Measurements from ENCODE around the gene TP53.

TP53 gene

DNA sequence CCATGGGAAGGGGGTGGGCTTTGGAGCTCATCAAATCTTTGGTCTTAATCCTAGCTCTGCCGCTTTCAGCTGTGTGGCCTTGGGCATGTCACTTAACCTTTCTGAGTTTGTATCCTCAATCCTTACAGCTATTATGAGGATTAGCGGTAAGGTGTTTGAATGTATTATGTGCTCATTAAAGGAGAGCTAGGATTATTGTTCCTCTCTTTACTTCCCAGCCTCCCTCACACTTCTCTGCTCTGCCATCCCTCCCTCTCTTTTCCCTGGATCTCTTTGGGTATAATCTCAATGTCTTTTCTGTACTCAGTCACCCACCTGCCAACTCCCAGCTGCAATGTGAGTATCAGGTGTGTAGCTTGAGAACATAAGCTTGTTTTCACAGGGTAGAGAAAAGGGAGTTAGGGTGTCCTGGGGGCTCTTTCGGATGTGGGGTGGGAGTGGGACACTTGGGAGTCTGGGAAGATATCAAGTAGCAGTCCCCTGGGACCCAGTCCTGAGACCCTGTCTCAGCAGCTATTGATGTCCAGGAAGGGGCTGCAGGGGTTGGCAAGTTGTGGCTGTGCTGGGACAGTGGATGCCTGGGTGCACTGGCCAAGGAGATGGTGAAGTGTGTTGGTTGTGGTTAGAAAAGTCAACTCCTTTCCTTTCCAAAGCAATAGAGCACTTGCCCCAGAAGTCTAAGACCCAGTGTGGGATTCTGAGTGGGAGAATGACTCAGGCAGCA lies 19.5 kb upstream of the TP53 start:
- no peak for DNase-seq (ENCODE audit: low spot score)

DNA sequence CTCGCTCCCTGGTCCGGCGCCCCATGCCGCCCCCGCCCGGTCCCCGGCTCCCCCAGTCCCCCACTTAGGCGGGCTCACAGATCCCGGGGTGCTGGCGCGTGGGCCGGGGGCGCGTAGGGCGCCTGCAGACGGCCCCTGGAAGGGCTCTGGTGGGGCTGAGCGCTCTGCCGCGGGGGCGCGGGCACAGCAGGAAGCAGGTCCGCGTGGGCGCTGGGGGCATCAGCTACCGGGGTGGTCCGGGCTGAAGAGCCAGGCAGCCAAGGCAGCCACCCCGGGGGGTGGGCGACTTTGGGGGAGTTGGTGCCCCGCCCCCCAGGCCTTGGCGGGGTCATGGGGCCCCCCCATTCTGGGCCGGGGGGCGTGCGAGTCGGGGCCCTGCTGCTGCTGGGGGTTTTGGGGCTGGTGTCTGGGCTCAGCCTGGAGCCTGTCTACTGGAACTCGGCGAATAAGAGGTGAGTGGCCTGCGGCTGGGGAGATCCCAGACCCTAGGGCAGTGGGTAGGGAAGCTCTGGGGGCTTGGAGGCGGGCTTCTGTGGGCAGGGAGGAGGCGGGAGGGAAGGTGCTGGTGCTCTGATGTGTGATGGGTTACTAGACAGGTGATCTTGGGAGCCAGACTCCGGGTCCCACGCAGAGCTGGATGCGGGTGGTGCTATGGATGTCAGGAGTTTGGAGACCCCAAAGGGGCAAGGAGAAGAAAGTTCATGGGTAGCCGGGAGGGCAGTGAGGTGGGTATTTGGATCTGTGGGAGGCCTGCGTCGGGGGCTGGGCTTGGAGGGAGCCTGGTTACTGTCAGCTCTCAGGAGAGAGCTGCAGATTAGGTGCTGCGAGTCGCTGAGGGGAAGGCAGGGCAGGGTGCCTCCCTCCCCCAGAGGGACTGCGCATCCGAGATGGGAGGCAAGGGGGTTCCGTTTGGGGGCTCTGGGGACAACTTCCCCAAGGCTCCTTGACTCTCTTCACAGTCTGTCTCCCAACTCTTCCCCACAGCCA lies 18.3 kb upstream of the TP53 start:
- DNase-seq (ENCODE audit: low spot score): no peak

DNA sequence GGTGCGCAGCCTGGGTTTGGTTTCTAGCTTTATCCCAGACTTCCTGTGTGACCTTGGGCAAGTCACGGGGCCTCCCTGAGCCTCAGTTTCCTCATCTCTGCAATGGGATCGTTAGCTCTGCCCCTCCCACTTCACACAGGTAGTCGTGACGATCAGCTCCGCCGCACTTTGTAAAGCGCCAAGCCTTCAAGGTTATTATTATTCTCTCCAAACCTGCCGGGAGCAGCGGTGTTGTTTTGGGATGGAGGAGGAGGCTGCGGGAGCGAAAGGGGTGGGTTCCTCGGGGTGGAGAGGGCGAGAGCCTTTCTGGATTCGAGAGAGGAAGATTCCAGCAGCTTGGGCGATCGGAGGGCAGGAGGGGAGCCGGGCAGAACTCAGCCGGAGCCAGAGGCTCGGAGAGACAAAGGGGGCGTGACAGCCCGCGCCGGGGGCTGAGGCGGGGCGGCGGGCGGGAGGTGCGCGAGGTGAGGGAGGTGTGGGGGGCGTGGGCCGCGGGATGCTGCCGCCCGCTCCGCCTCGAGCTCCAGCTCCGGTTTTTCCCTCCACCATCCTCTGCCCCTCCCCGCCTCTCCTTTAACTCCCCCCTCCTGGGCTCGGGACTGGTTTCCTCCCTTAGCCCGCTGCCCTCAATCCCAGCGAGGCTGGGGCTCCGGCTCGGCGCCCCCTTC lies 17.4 kb upstream of the TP53 start, which contains the start of gene EFNB3:
Gene EFNB3 (plus strand): TSS at position 602 of the 668 bp plus-strand sequence. CDS start 397 bp downstream, outside the sequence.
- DNase-seq (ENCODE audit: low spot score): no peak

DNA sequence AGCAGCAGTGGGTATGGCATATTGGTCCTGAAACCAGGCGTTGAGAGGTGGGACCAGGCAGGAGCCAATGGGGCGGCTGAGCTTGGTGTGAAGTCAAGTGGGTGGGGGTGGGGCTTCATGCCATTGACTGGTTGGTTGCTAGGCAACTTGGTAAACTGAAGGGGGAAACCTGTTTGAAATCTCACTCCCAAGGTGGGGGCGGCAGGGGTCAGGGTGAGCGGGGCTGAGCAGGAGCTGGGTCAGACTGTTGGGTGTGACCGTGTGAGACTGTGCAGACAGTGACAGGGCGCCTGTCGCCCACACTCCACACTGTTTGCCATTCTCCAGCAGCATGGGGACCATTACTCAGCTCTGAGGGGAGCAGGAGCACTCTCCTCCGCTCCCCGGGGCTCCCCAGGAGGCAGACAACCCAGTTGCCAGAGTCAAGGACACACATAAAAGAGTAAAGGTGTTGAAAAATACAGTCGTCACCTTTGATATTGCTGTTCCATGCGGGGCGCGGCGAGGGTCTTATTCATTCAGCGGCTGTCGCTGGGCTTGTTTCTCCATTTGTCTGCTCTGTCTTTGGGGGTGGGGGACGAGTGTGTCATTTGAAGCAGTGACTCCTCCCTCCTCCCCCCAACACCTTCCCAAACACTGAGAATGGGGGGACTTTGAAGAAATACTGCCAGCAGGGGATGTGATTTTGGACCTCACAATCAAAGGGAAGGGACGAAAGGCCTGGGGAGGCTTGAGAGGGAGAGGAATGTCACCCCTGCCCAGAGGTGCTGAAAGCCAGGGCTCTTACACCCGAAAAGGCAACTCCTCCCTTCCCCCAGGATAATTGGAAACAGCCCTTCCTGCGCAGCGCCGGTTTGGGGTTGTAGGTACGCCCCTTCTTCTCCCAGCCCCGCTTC lies 16.5 kb upstream of the TP53 start:
- DNase-seq (ENCODE audit: low spot score): no peak

DNA sequence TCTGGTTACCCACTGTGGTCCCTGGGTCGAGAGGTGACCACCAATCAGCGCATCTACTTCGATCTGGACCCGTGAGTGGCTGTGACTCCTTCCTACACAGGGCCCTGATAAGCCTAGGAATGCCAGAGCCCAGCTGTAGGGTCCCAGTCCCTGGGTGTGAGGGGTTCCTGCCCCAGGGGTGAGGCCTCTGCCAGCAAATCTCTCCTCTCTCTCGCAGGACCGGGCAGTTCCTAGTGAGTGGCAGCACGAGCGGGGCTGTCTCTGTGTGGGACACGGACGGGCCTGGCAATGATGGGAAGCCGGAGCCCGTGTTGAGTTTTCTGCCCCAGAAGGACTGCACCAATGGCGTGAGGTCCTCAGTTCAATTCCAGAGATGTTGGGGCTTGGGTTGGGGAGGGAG lies 15.5 kb upstream of the TP53 start:
- DNase-seq (ENCODE audit: low spot score): no peak

DNA sequence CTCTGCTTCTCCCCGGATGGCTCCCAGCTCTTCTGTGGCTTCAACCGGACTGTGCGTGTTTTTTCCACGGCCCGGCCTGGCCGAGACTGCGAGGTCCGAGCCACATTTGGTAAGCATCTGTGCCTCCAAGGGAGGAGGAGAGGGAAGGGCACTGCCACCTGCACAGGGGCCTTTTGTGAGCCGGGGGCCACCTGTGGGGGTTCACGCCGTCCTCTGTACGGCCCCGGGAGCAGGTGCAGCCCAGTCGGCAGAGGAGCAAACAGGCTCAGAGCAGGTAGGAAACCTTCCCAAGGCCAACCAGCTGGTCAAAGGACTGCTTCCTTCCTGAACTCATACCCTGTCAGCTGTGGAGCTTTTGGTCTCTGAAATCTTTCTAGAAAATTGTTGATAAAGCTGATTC lies 14.4 kb upstream of the TP53 start:
- DNase-seq (ENCODE audit: low spot score): no peak

DNA sequence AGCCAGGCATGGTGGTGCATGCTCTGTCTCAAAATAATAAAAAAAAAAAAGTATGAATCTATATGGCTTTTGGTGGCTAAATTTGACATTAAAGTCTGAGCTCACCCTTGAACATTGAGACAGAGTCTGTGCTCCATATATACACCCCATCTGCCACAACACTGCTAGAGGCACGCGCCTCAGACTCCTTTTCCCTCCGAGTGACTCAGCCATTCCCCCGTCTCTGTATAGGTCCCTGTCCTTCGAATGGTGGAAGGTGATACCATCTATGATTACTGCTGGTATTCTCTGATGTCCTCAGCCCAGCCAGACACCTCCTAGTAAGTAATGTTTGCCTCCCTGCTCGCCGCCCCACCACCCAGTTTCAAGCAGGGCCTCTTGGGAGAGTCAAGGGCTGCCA lies 13.2 kb upstream of the TP53 start:
- no peak for DNase-seq (ENCODE audit: low spot score)

DNA sequence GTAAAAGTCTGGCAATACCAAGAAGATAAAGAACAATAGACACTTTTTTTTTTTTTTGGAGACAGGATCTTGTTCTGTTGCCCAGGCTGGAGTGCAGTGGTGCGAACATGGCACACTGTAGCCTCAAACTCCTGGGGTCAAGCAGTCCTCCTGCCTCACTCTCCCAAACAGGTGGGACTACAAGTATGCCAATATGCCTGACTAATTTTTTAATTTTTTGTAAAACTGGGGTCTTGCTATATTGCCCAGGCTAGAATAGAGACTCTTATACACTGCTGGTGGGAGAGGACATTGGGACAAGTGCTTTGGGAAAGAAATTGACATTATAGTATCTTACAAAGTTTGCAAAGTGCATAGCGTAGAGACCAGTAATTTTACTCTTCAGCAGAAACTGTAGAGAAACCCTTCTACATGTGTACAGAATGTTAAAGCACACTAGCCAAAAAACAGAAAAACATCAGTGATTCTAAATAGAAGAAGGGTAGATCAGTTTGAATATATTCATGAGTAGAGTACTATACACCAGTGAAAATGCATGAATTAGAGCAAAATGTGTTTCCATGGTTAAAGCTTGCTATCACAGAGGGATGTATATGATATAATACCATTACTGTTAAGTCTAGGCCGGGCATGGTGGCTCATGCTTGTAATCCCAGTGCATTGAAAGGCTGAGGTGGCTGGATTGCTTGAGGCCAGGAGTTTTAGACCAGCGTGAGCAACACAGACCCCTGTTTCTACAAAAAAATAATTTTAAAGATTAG lies 10.7 kb upstream of the TP53 start:
- DNase-seq (ENCODE audit: low spot score): no peak

DNA sequence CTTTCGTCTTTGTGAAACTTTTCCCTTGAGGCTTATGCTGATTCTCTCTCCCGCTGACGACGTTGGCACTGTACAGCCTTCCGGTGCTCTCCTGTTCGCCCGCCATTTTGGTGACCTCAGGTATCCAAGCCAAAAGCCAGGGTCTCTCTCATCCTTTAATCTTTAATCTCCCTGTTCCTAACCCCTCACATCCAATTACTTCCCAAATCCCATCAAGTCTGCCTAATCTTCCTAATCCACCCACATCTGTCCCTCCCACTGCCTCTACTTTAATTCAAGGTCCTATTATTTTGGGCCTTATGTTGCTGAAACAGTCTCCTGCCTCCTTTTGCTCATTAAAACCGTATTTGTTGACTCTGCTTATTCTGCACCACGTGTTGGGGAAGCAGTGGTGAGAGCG lies 8.3 kb upstream of the TP53 start:
- no peak for DNase-seq (ENCODE audit: low spot score)

DNA sequence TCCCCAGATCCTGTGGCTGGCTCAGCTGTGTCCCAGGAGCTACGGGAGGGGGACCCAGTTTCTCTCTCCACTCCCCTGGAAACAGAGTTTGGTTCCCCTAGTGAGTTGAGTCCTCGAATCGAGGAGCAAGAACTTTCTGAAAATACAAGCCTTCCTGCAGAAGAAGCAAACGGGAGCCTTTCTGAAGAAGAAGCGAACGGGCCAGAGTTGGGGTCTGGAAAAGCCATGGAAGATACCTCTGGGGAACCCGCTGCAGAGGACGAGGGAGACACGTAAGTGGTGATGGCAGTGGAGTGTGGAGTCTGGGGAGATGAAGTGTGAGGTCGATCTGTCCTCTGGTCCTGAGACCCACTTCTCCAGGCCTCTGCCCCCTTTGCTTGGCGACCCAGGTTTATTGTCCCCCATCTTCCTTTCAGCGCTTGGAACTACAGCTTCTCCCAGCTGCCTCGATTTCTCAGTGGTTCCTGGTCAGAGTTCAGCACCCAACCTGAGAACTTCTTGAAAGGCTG lies 1.6 kb upstream of the TP53 start:
- DNase-seq (ENCODE audit: low spot score): no peak

DNA sequence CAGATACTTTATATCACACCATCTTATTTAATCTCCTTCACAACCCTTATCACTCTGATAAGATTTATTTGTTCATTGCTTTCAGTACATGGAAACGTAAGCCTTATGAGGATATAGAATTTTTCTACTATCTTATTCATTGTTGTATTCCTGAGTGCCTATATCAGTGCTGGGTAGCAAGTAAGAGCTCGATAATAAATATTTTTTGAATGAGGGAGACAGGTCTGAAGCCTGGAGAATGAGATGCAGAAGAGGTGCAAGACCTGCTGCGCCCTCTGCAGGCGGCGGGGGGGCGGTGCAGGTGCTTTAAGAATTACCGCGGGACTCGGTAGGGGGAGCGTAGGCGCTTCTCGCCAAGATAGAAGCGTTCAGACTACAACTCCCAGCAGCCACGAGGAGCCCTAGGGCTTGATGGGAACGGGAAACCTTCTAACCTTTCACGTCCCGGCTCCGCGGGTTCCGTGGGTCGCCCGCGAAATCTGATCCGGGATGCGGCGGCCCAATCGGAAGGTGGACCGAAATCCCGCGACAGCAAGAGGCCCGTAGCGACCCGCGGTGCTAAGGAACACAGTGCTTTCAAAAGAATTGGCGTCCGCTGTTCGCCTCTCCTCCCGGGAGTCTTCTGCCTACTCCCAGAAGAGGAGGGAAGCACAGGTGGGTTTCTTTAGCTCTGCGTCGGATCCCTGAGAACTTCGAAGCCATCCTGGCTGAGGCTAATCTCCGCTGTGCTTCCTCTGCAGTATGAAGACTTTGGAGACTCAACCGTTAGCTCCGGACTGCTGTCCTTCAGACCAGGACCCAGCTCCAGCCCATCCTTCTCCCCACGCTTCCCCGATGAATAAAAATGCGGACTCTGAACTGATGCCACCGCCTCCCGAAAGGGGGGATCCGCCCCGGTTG lies 868 bp upstream of the TP53 start, which contains the start of gene WRAP53:
Gene WRAP53 (plus strand): TSS at position 570 of the 900 bp plus-strand sequence. CDS start 172 bp downstream, at position 742.
- DNase-seq (ENCODE audit: low spot score): peak; percentile 97

DNA sequence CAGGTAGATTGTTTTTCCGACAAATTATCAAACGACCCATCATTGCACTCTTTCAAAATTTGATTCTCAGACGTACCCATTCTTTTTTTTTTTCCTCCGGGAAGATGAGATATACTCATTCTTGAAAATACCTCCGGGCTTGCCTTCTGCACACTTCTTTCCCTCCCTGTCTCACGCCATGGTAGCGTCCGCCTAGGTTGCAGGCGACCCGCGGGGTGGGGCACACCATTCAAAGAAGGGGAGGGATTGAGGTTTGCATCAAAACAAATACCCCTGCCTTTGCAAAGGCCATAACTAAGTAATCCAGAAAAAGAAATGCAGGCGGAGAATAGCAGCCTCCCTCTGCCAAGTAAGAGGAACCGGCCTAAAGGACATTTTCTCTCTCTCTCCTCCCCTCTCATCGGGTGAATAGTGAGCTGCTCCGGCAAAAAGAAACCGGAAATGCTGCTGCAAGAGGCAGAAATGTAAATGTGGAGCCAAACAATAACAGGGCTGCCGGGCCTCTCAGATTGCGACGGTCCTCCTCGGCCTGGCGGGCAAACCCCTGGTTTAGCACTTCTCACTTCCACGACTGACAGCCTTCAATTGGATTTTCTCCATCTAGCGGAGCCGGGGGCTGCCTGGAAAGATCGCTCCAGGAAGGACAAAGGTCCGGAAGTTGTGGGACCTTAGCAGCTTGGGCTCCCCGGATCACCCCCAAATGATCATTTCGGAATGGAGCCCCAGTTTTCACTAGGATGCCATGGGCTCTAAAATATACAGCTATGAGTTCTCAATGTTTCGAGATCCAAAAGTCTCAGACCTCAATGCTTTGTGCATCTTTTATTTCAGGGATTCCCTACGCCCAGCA lies 843 bp downstream of the TP53 start:
- peak; percentile 80 for DNase-seq (ENCODE audit: low spot score)

DNA sequence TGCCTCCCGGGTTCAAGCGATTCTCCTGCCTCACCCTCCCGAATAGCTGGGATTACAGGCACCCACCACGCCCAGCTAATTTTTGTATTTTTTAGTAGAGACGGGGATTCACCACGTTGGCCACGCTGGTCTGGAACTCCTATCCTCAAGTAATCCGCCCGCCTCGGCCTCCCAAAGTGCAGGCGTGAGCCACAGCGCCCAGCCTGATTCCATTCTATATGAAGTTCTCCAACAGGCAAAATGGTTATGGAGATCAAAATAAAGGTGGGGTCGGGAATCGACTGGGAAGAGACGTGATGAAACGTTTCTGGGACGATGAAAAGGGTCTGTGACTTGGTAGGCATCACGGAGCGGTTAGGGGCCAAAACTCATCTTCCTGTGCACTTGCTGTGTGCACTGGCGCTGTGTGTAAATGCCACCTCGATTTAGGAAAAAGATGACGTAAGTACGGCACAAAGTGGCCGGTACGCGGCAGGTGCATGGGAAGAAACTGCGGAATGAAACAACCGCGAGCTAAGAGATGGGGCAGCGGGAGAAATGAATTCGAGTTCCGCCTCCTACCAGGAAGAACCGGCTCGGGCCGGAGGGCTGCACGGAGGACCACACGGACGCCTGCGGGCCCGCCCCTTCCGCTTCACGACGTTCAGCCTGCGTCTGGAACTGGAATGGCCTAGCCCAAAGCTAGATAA lies 1.6 kb downstream of the TP53 start:
- DNase-seq (ENCODE audit: low spot score): peak; percentile 90

DNA sequence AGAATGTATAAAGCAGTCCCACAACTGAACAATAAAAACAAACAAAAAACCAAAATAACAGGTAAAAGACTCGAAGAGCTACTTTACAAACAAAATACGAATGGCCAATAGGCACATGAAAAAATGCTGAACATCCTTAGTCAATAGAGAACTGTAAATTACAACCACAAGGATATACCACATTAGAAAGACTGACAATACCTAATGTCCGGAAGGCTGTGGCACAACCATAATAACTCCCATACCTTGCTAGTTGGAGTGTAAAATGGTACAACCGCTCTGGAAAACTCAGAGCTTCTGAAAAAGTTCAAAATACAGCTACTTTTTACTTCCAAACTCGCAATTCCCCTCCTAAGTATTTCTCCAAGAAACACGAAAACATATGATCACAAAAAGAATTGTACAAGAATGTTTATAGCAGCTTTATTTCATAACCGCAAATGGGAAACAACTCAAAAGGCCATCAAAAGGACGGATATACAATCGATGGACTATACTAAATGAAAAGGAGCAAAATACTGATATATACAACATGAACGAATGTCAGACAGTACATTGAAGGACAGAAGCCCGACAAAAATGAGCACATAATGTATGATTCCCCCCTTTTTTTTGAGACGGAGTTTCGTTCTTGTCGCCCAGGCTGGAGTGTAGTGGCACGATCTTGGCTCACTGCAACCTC lies 2.3 kb downstream of the TP53 start:
- peak; percentile 5 for DNase-seq (ENCODE audit: low spot score)

DNA sequence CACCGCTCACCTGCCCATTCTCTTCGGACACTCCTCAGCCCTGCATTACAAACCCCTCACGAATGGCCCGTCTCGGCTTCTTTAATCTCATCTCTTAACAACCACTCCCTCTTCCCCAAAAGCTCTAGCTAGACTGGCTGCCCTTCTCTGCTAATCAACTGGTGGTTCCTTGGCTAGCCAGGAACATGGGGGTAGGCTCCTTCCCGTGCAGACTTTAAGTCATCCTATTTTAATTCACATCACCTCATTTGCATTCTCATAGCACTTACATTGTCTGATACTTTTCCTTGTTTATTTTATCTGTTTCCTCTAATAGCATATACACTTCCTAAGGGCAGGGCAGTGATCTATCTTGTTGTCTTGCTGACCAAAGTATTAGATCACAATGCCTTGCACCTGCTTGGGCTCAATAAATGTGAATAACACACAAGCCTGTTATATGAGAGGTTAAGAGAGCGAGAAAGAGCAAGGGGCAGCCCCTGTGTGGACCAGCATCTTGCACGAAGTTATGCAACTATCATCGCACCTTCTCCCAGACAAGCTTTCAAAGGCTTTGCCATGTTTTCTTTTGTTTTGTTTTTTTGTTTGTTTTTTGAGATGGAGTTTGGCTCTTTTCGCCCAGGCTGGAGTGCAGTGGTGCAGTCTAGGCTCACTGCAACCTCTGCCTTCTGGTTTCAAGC lies 9.8 kb downstream of the TP53 start:
- no peak for DNase-seq (ENCODE audit: low spot score)

DNA sequence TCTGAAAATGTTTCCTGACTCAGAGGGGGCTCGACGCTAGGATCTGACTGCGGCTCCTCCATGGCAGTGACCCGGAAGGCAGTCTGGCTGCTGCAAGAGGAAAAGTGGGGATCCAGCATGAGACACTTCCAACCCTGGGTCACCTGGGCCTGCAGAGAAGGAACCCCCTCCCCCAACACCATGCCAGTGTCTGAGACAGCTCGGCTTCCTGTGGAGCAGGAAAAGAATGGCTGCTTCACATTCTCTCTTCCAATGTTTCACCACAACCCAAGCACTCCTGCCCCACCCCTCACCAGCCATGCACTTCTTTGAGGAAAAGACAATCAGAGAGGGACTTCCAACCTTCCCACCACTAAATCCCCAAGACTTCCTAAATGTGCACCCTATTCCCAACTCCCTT lies 10.8 kb downstream of the TP53 start:
- no peak for DNase-seq (ENCODE audit: low spot score)

DNA sequence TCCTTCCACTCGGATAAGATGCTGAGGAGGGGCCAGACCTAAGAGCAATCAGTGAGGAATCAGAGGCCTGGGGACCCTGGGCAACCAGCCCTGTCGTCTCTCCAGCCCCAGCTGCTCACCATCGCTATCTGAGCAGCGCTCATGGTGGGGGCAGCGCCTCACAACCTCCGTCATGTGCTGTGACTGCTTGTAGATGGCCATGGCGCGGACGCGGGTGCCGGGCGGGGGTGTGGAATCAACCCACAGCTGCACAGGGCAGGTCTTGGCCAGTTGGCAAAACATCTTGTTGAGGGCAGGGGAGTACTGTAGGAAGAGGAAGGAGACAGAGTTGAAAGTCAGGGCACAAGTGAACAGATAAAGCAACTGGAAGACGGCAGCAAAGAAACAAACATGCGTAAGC lies 12.4 kb downstream of the TP53 start:
- DNase-seq (ENCODE audit: low spot score): no peak

Data from CD4-positive, alpha-beta T cell treated with Interleukin-2 at 100 ng/mL for 4 hours (primary cell).